SK-N-MC (cell line): ENCODE results near the gene CPT1A.

ENCODE experiments used
- EZH2 ChIP-seq: fragments of 200-600 bp; sonication (generic); IDR thresholded peaks from one replicate; pipeline ENCODE4 v1.6.1; 2017; ENCODE audit warnings: antibody characterized with exemption
- POLR2AphosphoS5 ChIP-seq: IDR thresholded peaks from 2 replicates; pipeline ENCODE4 v1.6.1; 2012; ENCODE audit warnings: mild to moderate bottlenecking, low read depth, low read length, borderline replicate concordance

- TF ChIP-seq POLR2AphosphoS5 = no peak
- no peak for TF ChIP-seq EZH2
Observed at GRCh38 chr11:68764746-68765145, 77.0 kb downstream of the CPT1A start.
